HG03066 (cell line): ENCODE results near the gene CD276.

Experiments used
- ATAC-seq: cut with Tn5 transposase; IDR thresholded peaks from one replicate; pipeline ENCODE4 v1.9.1; 2021; ENCODE audit warnings: low read depth; ENCODE audit not compliant: unreplicated experiment

The CD276 gene

GRCh38 chr15:73763931-73764330 lies 79.7 kb downstream of the CD276 start:
- ATAC-seq, result no peak
